ENCODE measurements around the gene SLC28A1.
"Not testable (repeated sequence)": the region's sequence is repeated elsewhere in the genome, so short reads cannot be mapped to it uniquely, and the experiment has no call there.

SLC28A1 gene

GRCh38 chr15:84861781-84862180, 22.7 kb upstream of the SLC28A1 start:
- no peak for DNase-seq (ENCODE audit: low read depth in 3 of 3, low spot score in 1 of 3)

DNA sequence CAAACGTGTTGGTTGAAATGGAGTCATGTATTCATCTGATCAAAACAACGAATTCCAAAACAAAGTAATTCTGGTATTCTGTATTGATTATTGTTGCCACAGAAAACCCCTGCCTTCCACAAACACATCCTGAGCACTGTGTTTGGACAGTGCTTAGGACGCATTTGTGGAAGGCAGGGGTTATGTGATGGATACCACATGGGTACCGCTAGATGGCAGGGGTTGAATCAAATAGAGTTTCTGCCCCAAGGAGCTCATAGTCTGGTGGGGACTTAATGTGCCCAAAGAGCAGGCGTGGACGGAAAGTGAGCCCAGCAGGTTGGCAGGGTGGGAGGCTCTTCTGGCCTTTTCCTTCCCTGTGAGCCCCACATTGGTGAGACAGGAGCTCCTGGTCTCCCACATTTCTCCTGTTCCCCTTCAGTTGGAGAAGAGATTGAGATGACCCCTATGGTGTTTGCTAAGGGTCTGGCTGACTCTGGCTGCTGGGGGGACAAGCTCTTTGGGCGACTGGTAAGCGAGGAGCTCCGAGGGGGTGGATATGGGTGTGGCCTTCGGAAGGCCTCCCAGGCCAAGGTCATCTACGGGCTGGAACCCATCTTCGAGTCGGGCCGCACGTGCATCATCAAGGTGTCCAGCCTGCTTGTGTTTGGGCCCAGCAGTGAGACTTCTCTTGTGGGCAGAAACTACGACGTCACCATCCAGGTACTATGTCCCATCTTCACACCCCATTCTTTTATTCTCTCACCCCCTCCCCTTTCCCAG, 22.1 kb upstream of the SLC28A1 start:
- no peak for DNase-seq (ENCODE audit: low read depth in 3 of 3, low spot score in 1 of 3)

DNA sequence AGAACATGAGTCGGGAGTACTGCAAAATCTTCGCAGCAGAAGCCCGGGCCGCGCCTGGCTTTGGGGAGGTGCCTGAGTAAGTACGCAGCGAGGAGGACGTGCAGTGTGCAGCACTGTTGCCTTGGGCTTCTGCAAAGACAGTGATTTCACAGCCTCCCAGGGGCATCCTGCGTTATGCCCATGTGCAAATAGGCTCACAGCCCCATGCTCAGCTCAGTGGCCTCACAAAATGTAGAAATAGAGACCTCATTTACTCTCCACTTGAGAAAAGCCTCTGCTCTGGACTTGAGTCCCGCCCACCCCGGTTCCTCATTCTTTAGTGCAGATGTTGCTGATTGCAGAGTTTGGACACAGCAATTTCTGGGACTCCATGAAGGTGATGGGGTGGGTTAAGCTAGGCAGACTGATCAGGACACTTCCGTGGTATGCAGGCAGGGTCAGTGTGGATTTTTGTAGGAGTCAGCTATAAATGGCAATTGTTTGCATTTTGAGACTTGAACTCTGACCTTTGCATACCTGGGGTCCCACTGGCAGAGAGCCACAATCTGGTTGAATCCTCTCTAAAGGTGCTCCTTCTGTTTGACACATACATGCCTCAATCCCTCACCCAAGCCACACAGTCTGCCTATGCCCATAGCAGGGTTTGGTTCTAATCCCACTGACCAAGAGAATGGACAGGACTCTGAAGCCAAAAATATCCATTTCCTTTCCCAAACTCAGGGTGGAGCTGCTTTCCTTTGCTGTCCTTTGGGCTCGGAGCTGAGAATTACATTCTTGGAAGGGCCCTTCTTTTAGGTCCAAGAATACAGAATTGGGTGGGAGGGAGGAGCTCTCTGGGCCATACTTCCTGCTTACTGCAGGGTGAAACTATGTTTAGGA, 20.7 kb upstream of the SLC28A1 start:
- no peak for DNase-seq (ENCODE audit: low read depth in 3 of 3, low spot score in 1 of 3)

DNA sequence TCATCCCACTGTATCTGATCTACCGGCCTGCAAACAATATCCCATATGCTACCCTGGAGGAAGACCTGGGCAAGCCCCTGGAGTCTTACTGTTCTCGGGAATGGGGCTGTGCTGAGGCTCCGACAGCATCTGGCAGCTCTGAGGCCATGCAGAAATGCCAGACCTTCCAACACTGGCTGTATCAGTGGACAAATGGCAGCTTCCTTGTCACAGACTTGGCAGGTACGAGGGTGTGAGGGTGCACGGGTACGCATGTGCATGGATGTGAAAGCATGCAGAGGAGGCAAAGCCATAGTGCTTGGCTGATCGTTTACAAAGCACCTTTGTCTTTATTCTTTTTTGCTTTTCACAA, 20.0 kb upstream of the SLC28A1 start:
- DNase-seq (ENCODE audit: low read depth in 3 of 3, low spot score in 1 of 3), result no peak

DNA sequence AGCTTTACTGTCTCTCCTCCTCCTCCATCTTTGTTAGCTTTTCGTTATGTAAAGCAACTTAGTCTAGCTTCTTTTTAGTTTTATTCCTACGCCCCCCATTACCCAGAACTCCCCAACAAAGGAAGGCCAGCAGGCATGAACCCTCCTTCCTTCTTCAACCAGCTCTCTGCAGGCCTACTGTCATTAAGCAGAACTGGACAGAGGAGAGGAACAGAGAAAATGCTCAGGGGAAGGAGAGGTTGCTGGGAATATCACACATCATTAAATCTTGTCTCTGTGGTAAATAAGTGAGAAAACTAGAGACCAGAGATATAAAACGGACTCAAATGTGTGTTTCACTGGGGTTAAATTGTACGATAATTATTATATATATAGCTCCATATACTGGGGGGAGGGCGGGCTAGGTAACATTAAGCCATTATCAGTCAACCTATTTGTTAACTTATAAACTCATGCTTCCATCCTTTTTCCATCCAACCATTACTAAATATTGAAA, 19.3 kb upstream of the SLC28A1 start:
- DNase-seq (ENCODE audit: low read depth in 3 of 3, low spot score in 1 of 3), result no peak

GRCh38 chr15:84868037-84868880, 16.2 kb upstream of the SLC28A1 start:
- no peak for DNase-seq (ENCODE audit: low read depth in 3 of 3, low spot score in 1 of 3)

DNA sequence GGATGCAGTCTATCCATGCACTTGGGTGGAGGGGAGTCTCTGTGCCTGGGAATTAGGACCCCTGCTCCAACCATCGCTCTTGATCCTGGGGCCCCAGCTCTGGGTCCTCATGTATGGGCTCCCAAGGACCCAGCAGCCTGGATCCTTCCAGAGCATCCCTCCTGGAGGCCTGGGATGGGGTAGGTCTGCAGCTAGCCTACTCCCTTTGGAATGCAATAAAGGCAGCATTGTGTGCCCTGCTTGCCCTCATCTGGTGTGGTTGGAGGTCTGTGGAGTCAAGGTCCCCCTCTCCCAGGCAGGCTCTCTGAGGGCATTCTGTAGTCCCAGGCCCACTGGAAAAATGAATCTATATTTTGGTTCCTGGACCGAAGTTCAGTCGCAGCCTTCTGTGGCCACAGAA, 15.0 kb upstream of the SLC28A1 start:
- no peak for DNase-seq (ENCODE audit: low read depth in 3 of 3, low spot score in 1 of 3)

- no peak for DNase-seq (ENCODE audit: low read depth in 3 of 3, low spot score in 1 of 3)
Measured at GRCh38 chr15:84871428-84871985, 13.0 kb upstream of the SLC28A1 start.

DNA sequence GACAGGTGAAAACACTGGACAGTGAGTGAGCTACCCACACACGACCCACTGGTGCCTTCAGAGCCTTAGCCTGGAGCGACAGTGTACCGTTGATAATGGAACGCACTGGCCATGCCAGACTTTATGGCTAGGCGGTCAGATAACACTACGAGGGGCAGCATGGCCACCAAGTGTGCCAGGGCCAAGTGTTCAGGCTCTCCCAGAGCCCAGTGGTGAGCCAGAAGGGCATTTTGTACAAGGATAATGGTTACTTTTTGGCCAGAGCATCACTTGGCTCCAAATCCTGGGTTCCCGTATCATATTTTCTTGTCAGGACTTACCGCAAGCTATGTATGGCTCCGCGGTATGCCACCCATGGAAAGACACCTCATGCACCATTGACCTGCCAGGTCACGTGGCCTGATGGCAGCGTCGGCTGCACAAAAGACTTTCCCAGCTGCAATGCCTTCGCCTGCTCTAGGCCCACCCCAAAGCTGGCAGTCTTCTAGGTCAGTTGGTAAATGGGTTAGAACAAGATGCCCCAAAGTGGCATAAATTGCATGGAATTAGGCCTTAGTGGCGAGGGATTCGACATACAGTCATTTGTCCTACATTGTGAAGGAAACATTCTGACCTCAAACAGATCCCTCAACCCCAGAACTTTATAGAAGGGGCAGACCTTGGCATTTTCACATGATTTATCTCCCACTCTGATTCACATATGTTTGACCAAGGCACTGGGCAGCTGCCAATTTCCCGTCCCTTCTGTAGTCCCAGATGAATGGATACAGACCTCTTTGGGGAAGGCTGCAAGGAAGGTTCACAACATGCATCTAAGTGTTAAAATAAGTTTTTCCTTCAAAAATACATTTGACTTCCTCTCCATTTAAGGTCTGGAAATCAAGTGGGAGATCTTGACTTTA, 12.2 kb upstream of the SLC28A1 start:
- no peak for DNase-seq (ENCODE audit: low read depth in 3 of 3, low spot score in 1 of 3)

- DNase-seq (ENCODE audit: low read depth in 3 of 3, low spot score in 1 of 3), result no peak
Measured at GRCh38 chr15:84873997-84874396, 10.5 kb upstream of the SLC28A1 start.

DNA sequence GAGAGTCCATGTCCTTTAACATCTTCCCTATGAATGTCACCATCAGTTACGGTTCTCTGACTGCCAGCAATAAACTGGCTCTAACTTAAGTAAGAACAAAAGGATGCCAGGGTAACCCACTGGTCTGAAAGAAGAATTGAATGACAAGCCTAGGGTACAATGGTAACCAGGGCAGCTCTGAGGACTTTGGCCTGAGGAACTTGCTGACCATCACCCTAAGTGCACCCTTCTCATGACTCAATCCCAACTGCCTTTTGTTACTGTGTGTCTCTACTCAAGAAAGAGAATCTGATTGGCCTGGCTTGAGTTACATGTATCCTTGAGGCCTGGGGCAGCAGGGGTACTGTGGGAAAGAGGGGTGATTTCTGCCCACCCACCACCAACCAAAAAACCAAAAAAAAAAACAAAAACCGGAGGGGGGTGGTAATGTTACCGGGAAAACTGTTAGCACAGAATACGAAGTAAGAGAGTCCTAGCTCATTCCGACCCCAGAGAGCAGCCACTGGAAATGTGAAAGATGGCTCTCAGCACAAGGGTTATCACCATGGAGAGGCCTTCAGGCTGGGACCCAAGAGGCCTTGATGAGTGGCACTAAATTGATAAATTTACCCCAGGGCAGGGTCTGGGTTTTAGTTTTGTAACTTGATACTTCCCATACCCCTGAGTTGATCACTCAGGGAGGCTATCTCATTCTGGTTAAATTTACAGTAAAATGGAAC, 9.3 kb upstream of the SLC28A1 start:
- DNase-seq (ENCODE audit: low read depth in 3 of 3, low spot score in 1 of 3), result no peak

- DNase-seq (ENCODE audit: low read depth in 3 of 3, low spot score in 1 of 3), result no peak
Measured at GRCh38 chr15:84876269-84876668, 8.2 kb upstream of the SLC28A1 start.

DNA sequence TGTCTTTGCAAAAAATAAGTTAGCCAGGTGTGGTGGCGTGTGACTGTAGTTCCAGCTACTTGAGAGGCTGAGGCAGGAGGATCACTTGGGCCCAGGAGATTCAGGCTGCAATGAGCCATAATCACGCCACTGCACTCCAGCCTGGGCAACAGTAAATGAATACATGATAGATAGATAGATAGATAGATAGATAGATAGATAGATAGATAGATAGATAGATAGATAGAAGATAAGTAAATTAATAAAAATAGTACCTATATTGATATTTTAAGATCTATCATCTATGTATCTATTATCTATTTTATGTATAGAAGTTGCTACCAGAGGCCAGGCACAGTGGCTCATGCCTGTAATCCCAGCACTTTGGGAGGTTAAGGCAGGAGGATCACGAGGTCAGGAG, 6.8 kb upstream of the SLC28A1 start:
- not testable (repeated sequence) for DNase-seq (ENCODE audit: low read depth in 3 of 3, low spot score in 1 of 3)

GRCh38 chr15:84878504-84878903, 6.0 kb upstream of the SLC28A1 start:
- DNase-seq (ENCODE audit: low read depth in 3 of 3, low spot score in 1 of 3), result peak in 2 of 3 donors; percentile 7 to 41

- no peak for DNase-seq (ENCODE audit: low read depth in 3 of 3, low spot score in 1 of 3)
Measured at GRCh38 chr15:84879088-84879780, 5.2 kb upstream of the SLC28A1 start.

DNA sequence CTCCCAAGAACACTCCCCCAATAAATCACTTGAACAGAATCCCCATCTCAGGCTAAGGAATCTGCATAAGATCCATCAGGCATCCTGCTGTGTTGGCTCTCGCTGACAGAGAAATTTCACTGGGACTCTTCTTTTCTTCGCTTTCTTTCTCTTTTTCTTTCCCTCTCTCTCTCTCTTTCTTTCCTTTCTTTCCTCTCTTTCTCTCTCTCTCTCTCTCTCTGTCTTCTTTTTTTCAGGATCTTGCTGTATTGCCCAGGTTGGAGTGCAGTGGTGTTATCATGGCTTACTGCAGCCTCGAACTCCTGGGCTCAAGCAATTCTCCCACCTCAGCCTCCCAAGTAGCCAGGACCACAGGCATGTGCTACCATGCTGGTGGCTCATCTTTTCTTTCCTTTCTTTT, 4.5 kb upstream of the SLC28A1 start:
- no peak for DNase-seq (ENCODE audit: low read depth in 3 of 3, low spot score in 1 of 3)

DNA sequence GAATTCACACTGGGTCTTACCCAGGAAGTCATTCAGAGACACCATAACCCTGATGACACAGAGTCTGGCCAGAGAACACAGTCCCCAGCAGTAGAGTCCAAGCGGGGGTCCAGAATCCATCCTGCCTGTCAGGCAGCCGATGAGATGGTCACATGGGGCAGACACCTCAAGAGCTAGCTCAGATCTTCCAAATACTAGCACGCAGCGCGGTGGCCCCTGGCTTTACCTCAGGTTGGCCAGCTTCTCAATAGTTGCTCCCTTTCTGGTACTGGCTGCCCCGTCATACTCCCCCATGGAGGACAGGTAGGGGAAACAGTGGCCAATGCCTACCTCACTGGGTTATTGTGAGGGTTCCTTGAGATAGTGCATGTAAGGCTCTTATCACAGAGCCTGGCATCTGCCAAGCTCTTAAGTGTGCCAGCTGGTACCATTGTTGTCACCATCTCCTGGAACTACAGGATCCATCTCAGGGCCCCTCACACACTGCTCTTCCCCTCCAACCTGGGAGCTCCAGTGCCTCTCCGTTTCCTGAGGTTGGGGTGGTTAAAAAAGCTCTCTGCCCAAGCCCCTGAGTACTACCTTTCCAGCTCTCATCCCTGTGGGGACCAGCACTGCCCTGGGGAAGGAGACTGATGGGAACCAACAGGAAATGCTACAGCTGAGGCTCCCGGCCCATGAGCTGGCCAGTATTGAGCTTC, 3.5 kb upstream of the SLC28A1 start:
- DNase-seq (ENCODE audit: low read depth in 3 of 3, low spot score in 1 of 3), result no peak

DNA sequence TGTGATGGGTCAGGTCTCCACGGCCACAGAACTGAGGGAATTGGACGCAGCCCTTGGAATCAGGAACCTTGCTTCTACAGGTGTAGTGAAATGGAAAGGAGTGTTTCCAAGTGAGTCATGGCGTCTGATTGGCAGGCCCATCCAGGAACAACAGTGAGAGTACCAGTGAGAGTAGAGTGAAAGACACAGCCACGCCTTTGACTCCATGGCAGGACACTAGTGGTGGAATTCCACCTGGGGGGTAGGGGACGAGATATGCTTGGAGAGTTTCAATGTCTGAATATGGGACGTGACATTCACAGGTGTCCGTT, 3.0 kb upstream of the SLC28A1 start:
- no peak for DNase-seq (ENCODE audit: low read depth in 3 of 3, low spot score in 1 of 3)
